Measurements from ENCODE around the gene TSPY9. TPM values are rescaled to one million over a fixed set of nuclear protein-coding genes. Genes with fewer than 3 reads are reported as not detected.
"Not testable (repeated sequence)": the region's sequence is repeated elsewhere in the genome, so short reads cannot be mapped to it uniquely, and the experiment has no call there.

TSPY9 gene, protein sequence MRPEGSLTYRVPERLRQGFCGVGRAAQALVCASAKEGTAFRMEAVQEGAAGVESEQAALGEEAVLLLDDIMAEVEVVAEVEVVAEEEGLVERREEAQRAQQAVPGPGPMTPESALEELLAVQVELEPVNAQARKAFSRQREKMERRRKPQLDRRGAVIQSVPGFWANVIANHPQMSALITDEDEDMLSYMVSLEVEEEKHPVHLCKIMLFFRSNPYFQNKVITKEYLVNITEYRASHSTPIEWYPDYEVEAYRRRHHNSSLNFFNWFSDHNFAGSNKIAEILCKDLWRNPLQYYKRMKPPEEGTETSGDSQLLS
- total RNA-seq: not detected in 3 replicates

DNA sequence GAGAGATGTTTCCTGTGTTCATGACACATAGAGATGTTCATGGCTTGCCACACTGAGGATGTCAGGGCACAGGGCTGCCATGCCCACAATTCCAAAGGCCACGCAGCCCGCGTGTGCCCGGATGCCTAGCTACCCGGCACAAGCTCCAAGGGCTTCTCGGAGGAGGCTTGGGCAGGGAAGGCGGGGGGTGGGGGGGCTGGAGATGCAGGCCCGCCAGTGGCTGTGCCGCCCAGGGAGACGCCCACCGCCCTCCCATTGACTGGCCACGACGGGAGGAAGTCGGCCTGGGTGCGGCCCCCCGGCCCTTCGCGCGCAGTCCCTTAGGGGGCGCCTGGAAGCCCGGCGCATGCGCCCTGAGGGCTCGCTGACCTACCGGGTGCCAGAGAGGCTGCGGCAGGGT is at the start of gene TSPY9:
Gene TSPY9, plus strand, starts transcription at position 301 of the 400 bp plus-strand sequence. Its CDS starts 46 bp downstream, at position 347.
- H3K27ac Mint-ChIP-seq; H3K4me3 Mint-ChIP-seq; DNase-seq (ENCODE audit: low spot score in 2 of 2, unreplicated experiment in 2 of 2); H3K4me1 Mint-ChIP-seq; H3K9me3 Mint-ChIP-seq; H3K36me3 Mint-ChIP-seq; H3K27me3 Mint-ChIP-seq (ENCODE audit: low read depth): not testable (repeated sequence)

DNA sequence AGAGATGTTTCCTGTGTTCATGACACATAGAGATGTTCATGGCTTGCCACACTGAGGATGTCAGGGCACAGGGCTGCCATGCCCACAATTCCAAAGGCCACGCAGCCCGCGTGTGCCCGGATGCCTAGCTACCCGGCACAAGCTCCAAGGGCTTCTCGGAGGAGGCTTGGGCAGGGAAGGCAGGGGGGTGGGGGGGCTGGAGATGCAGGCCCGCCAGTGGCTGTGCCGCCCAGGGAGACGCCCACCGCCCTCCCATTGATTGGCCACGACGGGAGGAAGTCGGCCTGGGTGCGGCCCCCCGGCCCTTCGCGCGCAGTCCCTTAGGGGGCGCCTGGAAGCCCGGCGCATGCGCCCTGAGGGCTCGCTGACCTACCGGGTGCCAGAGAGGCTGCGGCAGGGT is 20.4 kb upstream of the TSPY9 start, which contains the start of gene TSPY1:
Gene TSPY1, plus strand, starts transcription at position 301 of the 400 bp plus-strand sequence. Its CDS starts 46 bp downstream, at position 347.
- H3K27ac Mint-ChIP-seq; H3K36me3 Mint-ChIP-seq; DNase-seq (ENCODE audit: low spot score in 2 of 2, unreplicated experiment in 2 of 2); H3K4me1 Mint-ChIP-seq; H3K27me3 Mint-ChIP-seq (ENCODE audit: low read depth); H3K9me3 Mint-ChIP-seq; H3K4me3 Mint-ChIP-seq: not testable (repeated sequence)

DNA sequence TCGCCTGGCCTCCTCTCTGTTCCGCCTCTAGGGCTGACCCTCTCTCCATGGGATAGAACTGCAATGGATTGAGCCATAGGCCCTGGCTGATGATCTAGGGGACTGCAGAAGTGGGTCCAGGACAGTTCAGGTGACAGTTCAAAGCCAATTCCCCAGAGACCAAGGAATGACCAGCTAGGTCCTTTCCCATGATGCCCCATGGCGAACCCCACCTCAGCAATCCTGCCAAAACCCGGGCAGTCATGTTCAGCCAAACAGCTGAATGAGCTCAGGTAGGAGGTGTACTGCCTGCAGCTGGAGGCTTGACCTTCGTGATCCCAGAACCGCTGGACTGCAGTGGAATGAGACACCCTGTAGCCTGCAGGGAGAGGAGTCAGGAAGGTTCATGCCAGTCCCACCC is 17.3 kb downstream of the TSPY9 start:
- H3K4me1 Mint-ChIP-seq; DNase-seq (ENCODE audit: low spot score in 2 of 2, unreplicated experiment in 2 of 2); H3K27me3 Mint-ChIP-seq (ENCODE audit: low read depth); H3K36me3 Mint-ChIP-seq; H3K27ac Mint-ChIP-seq; H3K9me3 Mint-ChIP-seq; H3K4me3 Mint-ChIP-seq: not testable (repeated sequence)

DNA sequence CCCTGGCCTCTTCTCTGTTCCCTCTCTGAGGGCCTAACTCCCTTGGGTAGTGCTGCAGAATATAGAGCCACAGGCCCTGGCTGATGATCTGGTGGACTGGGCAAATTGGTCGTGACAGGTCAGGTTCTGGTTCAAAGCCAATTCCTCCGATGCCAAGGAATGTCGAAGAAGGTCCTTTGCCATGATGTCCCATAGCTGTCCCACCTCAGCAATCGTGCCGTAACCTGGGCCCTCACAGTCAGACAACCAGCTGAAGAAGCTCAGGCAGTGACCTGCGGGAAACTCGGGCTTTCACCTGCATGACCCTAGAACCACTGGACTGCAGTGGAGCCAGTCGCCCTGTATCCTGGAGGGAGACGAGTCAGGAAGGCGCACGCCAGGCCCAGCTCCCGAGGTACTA is 29.2 kb downstream of the TSPY9 start:
- H3K27me3 Mint-ChIP-seq (ENCODE audit: low read depth); H3K4me3 Mint-ChIP-seq; H3K9me3 Mint-ChIP-seq; H3K27ac Mint-ChIP-seq; H3K4me1 Mint-ChIP-seq; DNase-seq (ENCODE audit: low spot score in 2 of 2, unreplicated experiment in 2 of 2); H3K36me3 Mint-ChIP-seq: not testable (repeated sequence)

DNA sequence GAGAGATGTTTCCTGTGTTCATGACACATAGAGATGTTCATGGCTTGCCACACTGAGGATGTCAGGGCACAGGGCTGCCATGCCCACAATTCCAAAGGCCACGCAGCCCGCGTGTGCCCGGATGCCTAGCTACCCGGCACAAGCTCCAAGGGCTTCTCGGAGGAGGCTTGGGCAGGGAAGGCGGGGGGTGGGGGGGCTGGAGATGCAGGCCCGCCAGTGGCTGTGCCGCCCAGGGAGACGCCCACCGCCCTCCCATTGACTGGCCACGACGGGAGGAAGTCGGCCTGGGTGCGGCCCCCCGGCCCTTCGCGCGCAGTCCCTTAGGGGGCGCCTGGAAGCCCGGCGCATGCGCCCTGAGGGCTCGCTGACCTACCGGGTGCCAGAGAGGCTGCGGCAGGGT is 40.5 kb downstream of the TSPY9 start, which contains the start of gene TSPY10:
Gene TSPY10, plus strand, starts transcription at position 301 of the 400 bp plus-strand sequence. Its CDS starts 46 bp downstream, at position 347.
- H3K27me3 Mint-ChIP-seq (ENCODE audit: low read depth); H3K36me3 Mint-ChIP-seq; H3K27ac Mint-ChIP-seq; H3K4me3 Mint-ChIP-seq; DNase-seq (ENCODE audit: low spot score in 2 of 2, unreplicated experiment in 2 of 2); H3K4me1 Mint-ChIP-seq; H3K9me3 Mint-ChIP-seq: not testable (repeated sequence)

Other genes with a start within 250 kb of the TSPY9 start
- not detected in 3 replicates for gene TSPY4, start 149.8 kb upstream of the TSPY9 start, total RNA-seq
- gene TSPY8, start 129.5 kb upstream of the TSPY9 start, total RNA-seq: not detected in 3 replicates
- not detected in 3 replicates for gene TSPY3, start 88.8 kb upstream of the TSPY9 start, total RNA-seq
- not detected in 3 replicates for gene TSPY1, start 20.3 kb upstream of the TSPY9 start, total RNA-seq
- gene TSPY10, start 40.6 kb downstream of the TSPY9 start, total RNA-seq: not detected in 3 replicates

Measured in mesothelial cell of epicardium (in vitro differentiated cells).